A549 (cell line): ENCODE results near the gene KIAA1191. TPM values are rescaled to one million over a fixed set of nuclear protein-coding genes. Genes with fewer than 3 reads are reported as not detected.

Experiments used
- ATAC-seq, 2 experiments: fragments of 200-7000 bp in 1 of 2; fragments of >200 bp in 1 of 2; cut with Nextera tagmentation in 1 of 2; cut with Tn5 transposase in 1 of 2; 3 replicates each; pipeline versions ENCODE4 v1.8.0 to v1.9.1; 2018 to 2020; ENCODE audit warnings: mild to moderate bottlenecking in 1 of 2, moderate library complexity in 1 of 2
- CTCF ChIA-PET: fragments of 300-600 bp; sonication (Branson Sonifier 250); formaldehyde crosslinking; extraction: SDS; loops from one replicate; lab custom pipeline; 2021; ENCODE audit warnings: antibody characterized with exemption, inconsistent platforms; lab: Yijun Ruan, JAX
- POLR2A ChIA-PET: fragments of 350-600 bp; formaldehyde crosslinking; extraction: SDS; loops from one replicate; lab custom pipeline; 2021; ENCODE audit warnings: antibody characterized with exemption, inconsistent platforms; lab: Yijun Ruan, JAX
- DNase-seq, 2 experiments: peaks; one replicate each; pipeline versions ENCODE4 v3.0.0 to v3.0.0-alpha.2; 2011 to 2016; ENCODE audit warnings: low read depth in 1 of 2, low spot score in 1 of 2
- FAIRE-seq: peaks from 2 replicates; lab custom pipeline; 2011; peaks lifted over from hg19 to GRCh38; lab: Jason Lieb, UNC
- H3K27ac ChIP-seq, 2 experiments: fragments of >200 bp; sonication (Bioruptor Twin); formaldehyde crosslinking; 3 replicates each; pipeline ENCODE4 v1.5.1; 2016 to 2017
- H3K4me1 ChIP-seq: fragments of >200 bp; sonication (Bioruptor Twin); formaldehyde crosslinking; 3 replicates; pipeline ENCODE4 v1.6.1; 2016
- H3K4me2 ChIP-seq: fragments of >200 bp; sonication (Bioruptor Twin); formaldehyde crosslinking; 3 replicates; pipeline ENCODE4 v1.6.1; 2016
- H3K4me3 ChIP-seq: fragments of >200 bp; sonication (Bioruptor Twin); formaldehyde crosslinking; 3 replicates; pipeline ENCODE4 v1.5.1; 2016
- H3K9me3 ChIP-seq: fragments of >200 bp; sonication (Bioruptor Twin); formaldehyde crosslinking; 3 replicates; pipeline ENCODE4 v1.6.1; 2016
- CTCF ChIP-seq: fragments of >200 bp; sonication (Bioruptor Twin); formaldehyde crosslinking; IDR thresholded peaks from 3 replicates; pipeline ENCODE4 v1.5.1; 2016
- E2F6 ChIP-seq: IDR thresholded peaks from 2 replicates; pipeline ENCODE4 v1.6.1; 2012; ENCODE audit warnings: low read depth, borderline replicate concordance
- EP300 ChIP-seq, 2 experiments: fragments of >200 bp; sonication (Bioruptor Twin); formaldehyde crosslinking; IDR thresholded peaks; 2 replicates in 1 of 2; 3 replicates in 1 of 2; pipeline ENCODE4 v1.6.1; 2016 to 2017
- ESRRA ChIP-seq: fragments of 150-350 bp; IDR thresholded peaks from 2 replicates; pipeline ENCODE4 v1.6.1; 2014; ENCODE audit warnings: mild to moderate bottlenecking, low read length, borderline replicate concordance
- FOSL2 ChIP-seq, 2 experiments: fragments of 450-650 bp in 1 of 2; fragments of >200 bp in 1 of 2; sonication (Bioruptor Twin) in 1 of 2; formaldehyde crosslinking; IDR thresholded peaks; 2 replicates each; pipeline versions ENCODE4 v1.5.0 to v1.6.1; 2016 to 2020; ENCODE audit warnings: mild to moderate bottlenecking in 1 of 2, moderate library complexity in 1 of 2
- GATA3 ChIP-seq: IDR thresholded peaks from 2 replicates; pipeline ENCODE4 v1.6.1; 2012; ENCODE audit warnings: borderline replicate concordance
- HOXB5 ChIP-seq: fragments of 250-450 bp; sonication (Bioruptor Pico); IDR thresholded peaks from 2 replicates; pipeline ENCODE4 v1.5.0; 2020; ENCODE audit warnings: mild to moderate bottlenecking, moderate library complexity
- KDM1A ChIP-seq: fragments of 200-600 bp; sonication (generic); IDR thresholded peaks from 2 replicates; pipeline ENCODE4 v1.6.1; 2016; ENCODE audit warnings: low read depth, mild to moderate bottlenecking
- KDM5A ChIP-seq: fragments of 200-600 bp; sonication (generic); IDR thresholded peaks from 2 replicates; pipeline ENCODE4 v1.6.1; 2016; ENCODE audit warnings: antibody characterized with exemption, mild to moderate bottlenecking
- NFE2L2 ChIP-seq: fragments of 150-350 bp; conservative IDR thresholded peaks from 2 replicates; pipeline ENCODE4 v1.6.1; 2014; ENCODE audit warnings: low read length
- POLR2A ChIP-seq: IDR thresholded peaks from 2 replicates; pipeline ENCODE4 v1.6.1; 2012; ENCODE audit warnings: mild to moderate bottlenecking, low read length
- RARB ChIP-seq: fragments of 250-450 bp; sonication (Bioruptor Pico); IDR thresholded peaks from 2 replicates; pipeline ENCODE4 v1.8.0; 2021; ENCODE audit warnings: mild to moderate bottlenecking, moderate library complexity
- REST ChIP-seq: fragments of 200-600 bp; sonication (generic); IDR thresholded peaks from 2 replicates; pipeline ENCODE4 v1.6.1; 2016; ENCODE audit warnings: antibody characterized with exemption, mild to moderate bottlenecking, moderate library complexity
- SREBF2 ChIP-seq: fragments of 450-650 bp; IDR thresholded peaks from 2 replicates; pipeline ENCODE4 v1.6.1; 2014; ENCODE audit warnings: mild to moderate bottlenecking, moderate library complexity
- ZSCAN20 ChIP-seq: fragments of 250-450 bp; sonication (Bioruptor Pico); IDR thresholded peaks from 2 replicates; pipeline ENCODE4 v1.8.0; 2022; ENCODE audit warnings: mild to moderate bottlenecking, moderate library complexity
- WGBS: methylation state at CpG from one replicate; pipeline ENCODE4 v1.1.6; 2017; ENCODE audit errors: missing lambda C conversion rate; 5-methylcytosine and 5-hydroxymethylcytosine counted together
- polyA plus RNA-seq, 4 experiments: library from polyadenylated mRNA; depleted of rRNA in 3 of 4; stranded (reverse); fragments of >200 nt; fragmentation: RNase III in 1 of 4; extraction: RNeasy Plus Mini Kit Qiagen cat#74134 plus additional on column Dnase treatment in 1 of 4; gene quantifications; 2 replicates in 3 of 4; 3 replicates in 1 of 4; pipeline ENCODE4 v1.2.3, GENCODE V29; 2011 to 2017
- TF ChIP-seq, protein P1 (sequence below): fragments of >200 bp; sonication (Bioruptor Twin); formaldehyde crosslinking; IDR thresholded peaks from 3 replicates; pipeline ENCODE4 v1.6.1; 2016
- TF ChIP-seq, protein P2 (sequence below): fragments of 250-450 bp; sonication (Bioruptor Pico); IDR thresholded peaks from 2 replicates; pipeline ENCODE4 v1.5.0; 2020; ENCODE audit warnings: low read depth, mild to moderate bottlenecking, moderate library complexity
- TF ChIP-seq, protein P3 (sequence below): fragments of >200 bp; sonication (Bioruptor Twin); formaldehyde crosslinking; IDR thresholded peaks from 2 replicates; pipeline ENCODE4 v1.6.1; 2016

The KIAA1191 gene
- polyA plus RNA-seq, 2 of the 4 experiments (the other 2 are of a cell fraction), result 83.6 to 89.3 TPM

GRCh38 chr5:176359658-176360057, 1.9 kb downstream of the KIAA1191 start (continued):
- TF ChIP-seq EP300 (IDR thresholded peaks at IDR 0.05), result no peak

- no peak overlapping the region for H3K4me3 ChIP-seq
- no peaks in the 10 kb centered on the region for H3K9me3 ChIP-seq
- ATAC-seq (no peak), DNase-seq (no peak), FAIRE-seq (no peak)
- ChIA-PET POLR2A (no interaction called here), CTCF (interaction anchor here (1.4 kb wide), 1 partner anchor 11 kb away, joined by 4 read pairs; no protein-coding TSS in a partner anchor)
- peaks cover 11% of the 10 kb centered on the region; the same call in 1 of the 3 replicates for H3K4me1 ChIP-seq
- TF ChIP-seq REST, result no peak
- TF ChIP-seq KDM5A, result no peak
- no peak for TF ChIP-seq KDM1A
- no peak for TF ChIP-seq HOXB5 (CRISPR knock-in tag)
- TF ChIP-seq, protein P1, sequence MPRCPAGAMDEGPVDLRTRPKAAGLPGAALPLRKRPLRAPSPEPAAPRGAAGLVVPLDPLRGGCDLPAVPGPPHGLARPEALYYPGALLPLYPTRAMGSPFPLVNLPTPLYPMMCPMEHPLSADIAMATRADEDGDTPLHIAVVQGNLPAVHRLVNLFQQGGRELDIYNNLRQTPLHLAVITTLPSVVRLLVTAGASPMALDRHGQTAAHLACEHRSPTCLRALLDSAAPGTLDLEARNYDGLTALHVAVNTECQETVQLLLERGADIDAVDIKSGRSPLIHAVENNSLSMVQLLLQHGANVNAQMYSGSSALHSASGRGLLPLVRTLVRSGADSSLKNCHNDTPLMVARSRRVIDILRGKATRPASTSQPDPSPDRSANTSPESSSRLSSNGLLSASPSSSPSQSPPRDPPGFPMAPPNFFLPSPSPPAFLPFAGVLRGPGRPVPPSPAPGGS, result no peak
- TF ChIP-seq CTCF, result no peak
- no peak for TF ChIP-seq RARB
- TF ChIP-seq POLR2A, result no peak
- TF ChIP-seq EP300 (IDR thresholded peaks at IDR 0.05), result no peak
- TF ChIP-seq ZSCAN20, result no peak
- no peak for TF ChIP-seq ESRRA
- TF ChIP-seq E2F6, result no peak
- TF ChIP-seq NFE2L2, result no peak
- TF ChIP-seq SREBF2, result no peak
- TF ChIP-seq, protein P2, sequence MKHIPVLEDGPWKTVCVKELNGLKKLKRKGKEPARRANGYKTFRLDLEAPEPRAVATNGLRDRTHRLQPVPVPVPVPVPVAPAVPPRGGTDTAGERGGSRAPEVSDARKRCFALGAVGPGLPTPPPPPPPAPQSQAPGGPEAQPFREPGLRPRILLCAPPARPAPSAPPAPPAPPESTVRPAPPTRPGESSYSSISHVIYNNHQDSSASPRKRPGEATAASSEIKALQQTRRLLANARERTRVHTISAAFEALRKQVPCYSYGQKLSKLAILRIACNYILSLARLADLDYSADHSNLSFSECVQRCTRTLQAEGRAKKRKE (CRISPR knock-in tag), result no peak
- no peak for TF ChIP-seq FOSL2 (IDR thresholded peaks at IDR 0.05)
- TF ChIP-seq FOSL2 (CRISPR knock-in tag; IDR thresholded peaks at IDR 0.05), result no peak
- TF ChIP-seq, protein P3, sequence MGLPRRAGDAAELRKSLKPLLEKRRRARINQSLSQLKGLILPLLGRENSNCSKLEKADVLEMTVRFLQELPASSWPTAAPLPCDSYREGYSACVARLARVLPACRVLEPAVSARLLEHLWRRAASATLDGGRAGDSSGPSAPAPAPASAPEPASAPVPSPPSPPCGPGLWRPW, result no peak
- TF ChIP-seq GATA3, result no peak
- no peak overlapping the region for H3K4me2 ChIP-seq
- H3K27ac ChIP-seq, result no peak overlapping the region
- 91% methylated on average over 3 of the region's 3 CpGs for WGBS
These were observed 5.4 kb downstream of the KIAA1191 start for GRCh38 chr5:176356179-176356566.
